ENCODE measurements around the gene KLK12. TPM values are rescaled to one million over a fixed set of nuclear protein-coding genes. Genes with fewer than 3 reads are reported as not detected.

KLK12 gene
- total RNA-seq, 6 donors from 2014 or later = 0.54 to 2.0 TPM; not detected in 4

DNA sequence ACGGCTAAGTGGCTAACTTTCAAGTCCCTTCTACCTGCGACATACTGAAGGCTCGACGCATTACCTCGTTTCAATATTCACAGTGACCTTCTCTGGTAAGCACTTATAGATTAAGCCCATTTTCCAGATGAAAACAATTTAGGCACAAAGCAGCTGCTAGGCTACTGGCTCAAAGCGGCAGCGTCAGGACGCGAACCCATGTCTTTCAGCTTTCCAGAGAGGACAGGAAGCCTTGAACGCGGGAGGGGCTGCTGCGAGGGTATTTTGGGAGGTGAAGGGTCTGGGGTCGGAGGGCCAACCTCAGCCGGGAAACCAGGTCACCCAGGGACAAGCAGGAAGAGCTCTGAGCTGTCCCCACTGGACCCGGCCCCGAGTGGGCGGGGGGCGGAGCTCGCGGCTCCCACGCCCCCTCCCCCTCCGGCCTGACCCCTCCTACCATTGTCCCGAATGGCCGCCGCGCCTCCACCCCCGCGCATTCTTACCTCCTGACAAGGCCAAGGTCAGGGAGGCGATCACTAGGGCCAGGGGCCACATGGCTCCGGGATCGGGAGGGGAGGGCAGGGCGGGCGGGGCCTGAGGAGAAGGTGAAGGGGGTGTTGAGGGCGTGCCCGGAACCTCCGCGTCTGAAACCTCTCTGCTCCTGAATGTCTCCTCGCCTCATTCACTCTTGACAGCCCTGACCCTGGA lies 29.9 kb upstream of the KLK12 start, which contains the start of gene KLK13:
Gene KLK13, minus strand, starts transcription at position 559 of the 687 bp plus-strand sequence. Its CDS starts 25 bp downstream, at position 534.
- H3K4me3 ChIP-seq = peak within 1 kb of the TSS in 3 of 4 donors; percentile 15 to 35 (median 21)
- ATAC-seq (ENCODE audit: low FRiP score in 2 of 2) = peak in 1 of 2 donors; percentile 56
- peak in 1 of 2 donors; percentile 81 for DNase-seq

DNA sequence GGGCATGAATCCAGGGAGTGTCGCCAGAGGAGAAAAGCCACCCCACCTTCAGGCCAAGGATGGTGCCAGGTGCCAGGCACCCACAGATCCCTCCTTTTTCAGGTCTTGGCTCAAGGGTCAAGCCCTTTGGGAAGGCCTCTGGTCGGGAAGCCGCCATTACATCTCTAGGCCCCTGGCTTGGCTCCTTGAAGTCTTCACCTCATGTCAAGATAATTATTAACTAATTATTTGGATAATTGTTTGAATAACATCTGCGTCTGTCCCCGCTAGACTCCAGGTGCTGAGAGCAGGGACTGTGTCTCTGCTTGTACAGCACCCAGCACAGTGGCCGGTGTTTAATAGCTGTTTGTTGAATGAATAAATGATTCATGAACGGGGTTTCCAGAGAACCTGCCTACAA lies 28.9 kb upstream of the KLK12 start:
- DNase-seq (no peak), ATAC-seq (ENCODE audit: low FRiP score in 2 of 2) (no peak)
- H3K27ac ChIP-seq = no peak overlapping the region
- no peaks in the 10 kb centered on the region for H3K9me3 ChIP-seq
- 82 to 87% methylated on average over 7 of the region's 7 CpGs for WGBS, 2 donors
- H3K27me3 ChIP-seq = peaks cover 0 to 16% (median 6%) of the 10 kb centered on the region in 4 donors
- H3K36me3 ChIP-seq = no peaks in the 10 kb centered on the region
- TF ChIP-seq POLR2AphosphoS5 (IDR thresholded peaks at IDR 0.05) (no peak), POLR2A (IDR thresholded peaks at IDR 0.05) (no peak), EP300 (IDR thresholded peaks at IDR 0.05) (no peak)
- TF ChIP-seq, protein P1, sequence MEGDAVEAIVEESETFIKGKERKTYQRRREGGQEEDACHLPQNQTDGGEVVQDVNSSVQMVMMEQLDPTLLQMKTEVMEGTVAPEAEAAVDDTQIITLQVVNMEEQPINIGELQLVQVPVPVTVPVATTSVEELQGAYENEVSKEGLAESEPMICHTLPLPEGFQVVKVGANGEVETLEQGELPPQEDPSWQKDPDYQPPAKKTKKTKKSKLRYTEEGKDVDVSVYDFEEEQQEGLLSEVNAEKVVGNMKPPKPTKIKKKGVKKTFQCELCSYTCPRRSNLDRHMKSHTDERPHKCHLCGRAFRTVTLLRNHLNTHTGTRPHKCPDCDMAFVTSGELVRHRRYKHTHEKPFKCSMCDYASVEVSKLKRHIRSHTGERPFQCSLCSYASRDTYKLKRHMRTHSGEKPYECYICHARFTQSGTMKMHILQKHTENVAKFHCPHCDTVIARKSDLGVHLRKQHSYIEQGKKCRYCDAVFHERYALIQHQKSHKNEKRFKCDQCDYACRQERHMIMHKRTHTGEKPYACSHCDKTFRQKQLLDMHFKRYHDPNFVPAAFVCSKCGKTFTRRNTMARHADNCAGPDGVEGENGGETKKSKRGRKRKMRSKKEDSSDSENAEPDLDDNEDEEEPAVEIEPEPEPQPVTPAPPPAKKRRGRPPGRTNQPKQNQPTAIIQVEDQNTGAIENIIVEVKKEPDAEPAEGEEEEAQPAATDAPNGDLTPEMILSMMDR (IDR thresholded peaks at IDR 0.05) = no peak
- H3K4me3 ChIP-seq = no peak overlapping the region
- peaks cover 0 to 9% (median 4%) of the 10 kb centered on the region in 4 donors for H3K4me1 ChIP-seq

More for the DNA sequence above, 29.9 kb upstream of the KLK12 start, which contains the start of gene KLK13:
- Histone ChIP-seq H3K4me1 (peaks cover 0 to 9% (median 4%) of the 10 kb centered on the region in 4 donors), H3K9me3 (no peaks in the 10 kb centered on the region), H3K27ac (no peak within 1 kb of the TSS), H3K36me3 (no peaks in the 10 kb centered on the region), H3K27me3 (peaks cover 0 to 16% (median 6%) of the 10 kb centered on the region in 4 donors)
- WGBS, 2 donors = 18 to 36% methylated on average over 14 to 24 of the region's 38 CpGs
- TF ChIP-seq EP300 (IDR thresholded peaks at IDR 0.05) (no peak), POLR2AphosphoS5 (IDR thresholded peaks at IDR 0.05) (no peak)

DNA sequence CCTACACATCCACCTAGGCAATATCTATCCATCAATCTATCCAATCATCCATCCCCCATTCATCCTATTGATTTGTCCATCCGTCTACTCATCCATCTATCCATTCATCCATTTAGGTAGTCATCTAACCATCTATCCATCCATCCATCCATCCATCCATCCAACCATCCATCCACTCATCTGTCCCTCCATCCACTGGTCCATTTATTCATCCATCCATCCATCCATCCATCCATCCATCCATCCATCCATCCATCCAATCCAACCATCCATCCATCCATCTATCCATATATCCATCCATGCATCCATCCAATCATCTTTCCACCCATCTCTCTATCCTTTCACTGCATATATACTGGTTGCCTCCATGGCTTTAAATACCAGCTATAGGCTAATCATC lies 26.2 kb upstream of the KLK12 start:
- Histone ChIP-seq H3K4me3 (no peak overlapping the region), H3K9me3 (no peaks in the 10 kb centered on the region), H3K4me1 (peaks cover 0 to 9% (median 4%) of the 10 kb centered on the region in 4 donors), H3K36me3 (no peaks in the 10 kb centered on the region), H3K27me3 (peaks cover 0 to 16% (median 6%) of the 10 kb centered on the region in 4 donors), H3K27ac (no peak overlapping the region)
- DNase-seq (no peak), ATAC-seq (ENCODE audit: low FRiP score in 2 of 2) (no peak)
- TF ChIP-seq, protein P1 (IDR thresholded peaks at IDR 0.05) = no peak
- TF ChIP-seq POLR2A (IDR thresholded peaks at IDR 0.05) (no peak), POLR2AphosphoS5 (IDR thresholded peaks at IDR 0.05) (no peak), EP300 (IDR thresholded peaks at IDR 0.05) (no peak)
- WGBS, 2 donors = 0 to 89% methylated on average over 1 of the region's 1 CpG

DNA sequence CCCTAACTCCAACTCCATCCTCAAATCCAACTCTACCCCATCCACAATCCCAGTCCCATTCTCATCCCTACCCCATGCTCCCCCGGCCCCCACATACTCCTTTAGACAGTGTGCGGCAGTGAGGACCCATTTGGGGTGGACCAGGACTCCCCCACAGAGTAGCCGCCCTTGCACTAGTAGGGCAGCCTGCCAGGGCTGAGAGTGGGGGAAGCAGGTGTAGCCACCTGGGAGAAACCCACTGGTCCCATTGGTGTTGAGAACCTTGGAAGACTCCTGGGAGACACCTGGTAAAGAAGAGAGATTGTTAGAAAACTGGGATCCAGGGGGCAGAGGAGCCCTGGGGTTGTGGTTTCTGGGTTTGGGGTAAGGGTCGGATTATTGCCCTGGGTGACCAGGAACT lies 25.5 kb upstream of the KLK12 start:
- no peaks in the 10 kb centered on the region for H3K9me3 ChIP-seq
- H3K4me3 ChIP-seq = no peak overlapping the region
- WGBS, 2 donors = 67 to 84% methylated on average over 4 of the region's 4 CpGs
- no peak overlapping the region for H3K27ac ChIP-seq
- ATAC-seq (ENCODE audit: low FRiP score in 2 of 2) = no peak
- DNase-seq = no peak
- peaks cover 0 to 9% (median 4%) of the 10 kb centered on the region in 4 donors for H3K27me3 ChIP-seq
- peaks cover 0 to 8% (median 4%) of the 10 kb centered on the region in 4 donors for H3K4me1 ChIP-seq
- TF ChIP-seq POLR2AphosphoS5 (IDR thresholded peaks at IDR 0.05) = no peak
- no peak for TF ChIP-seq EP300 (IDR thresholded peaks at IDR 0.05)
- TF ChIP-seq POLR2A (IDR thresholded peaks at IDR 0.05) = no peak
- TF ChIP-seq, protein P1 (IDR thresholded peaks at IDR 0.05) = no peak
- no peaks in the 10 kb centered on the region for H3K36me3 ChIP-seq

DNA sequence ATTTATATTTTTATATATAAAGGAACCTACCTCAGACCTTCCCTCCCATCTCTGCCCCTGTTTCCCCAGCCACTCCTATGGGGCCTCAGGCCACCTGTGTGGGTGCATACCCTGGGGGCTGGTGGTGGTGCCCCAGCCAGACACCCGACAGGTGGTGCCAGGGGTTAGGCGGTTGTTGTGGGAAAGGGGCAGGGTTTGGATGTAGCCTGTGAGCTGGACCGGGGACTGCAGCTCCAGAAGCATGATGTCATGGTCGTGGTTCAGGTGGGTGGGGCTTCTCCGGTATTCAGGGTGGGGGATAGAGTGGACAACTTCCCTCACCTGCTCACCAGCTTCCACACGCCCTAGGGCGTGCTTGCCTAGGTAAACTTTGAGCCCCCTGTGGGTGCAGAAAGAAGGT lies 24.9 kb upstream of the KLK12 start:
- TF ChIP-seq POLR2AphosphoS5 (IDR thresholded peaks at IDR 0.05) (no peak), EP300 (IDR thresholded peaks at IDR 0.05) (no peak), POLR2A (IDR thresholded peaks at IDR 0.05) (no peak)
- TF ChIP-seq, protein P1 (IDR thresholded peaks at IDR 0.05) = no peak
- no peak overlapping the region for H3K27ac ChIP-seq
- ATAC-seq (ENCODE audit: low FRiP score in 2 of 2) (no peak), DNase-seq (peak in 1 of 2 donors; percentile 36)
- H3K36me3 ChIP-seq = no peaks in the 10 kb centered on the region
- H3K27me3 ChIP-seq = peaks cover 0 to 4% (median 2%) of the 10 kb centered on the region in 4 donors
- no peak overlapping the region for H3K4me3 ChIP-seq
- peaks cover 0 to 2% (median 1%) of the 10 kb centered on the region in 4 donors for H3K4me1 ChIP-seq
- H3K9me3 ChIP-seq = no peaks in the 10 kb centered on the region
- WGBS, 2 donors = 72 to 82% methylated on average over 7 of the region's 7 CpGs

Data from upper lobe of left lung (tissue), 6 donors.